Measurements from ENCODE around the gene USP51.
"Not testable (repeated sequence)": the region's sequence is repeated elsewhere in the genome, so short reads cannot be mapped to it uniquely, and the experiment has no call there.

GRCh38 chrX:55508410-55509152 is 18.9 kb upstream of the USP51 start:
- TF ChIP-seq CTCF (IDR thresholded peaks at IDR 0.05; ENCODE audit: low read depth, low read length); EZH2phosphoT487 (IDR thresholded peaks at IDR 0.05; ENCODE audit: low read depth): not testable (repeated sequence)

Measured in OCI-LY3 (cell line).